Activated CD4-positive, alpha-beta T cell treated with anti-CD3 and anti-CD28 coated beads, Interleukin-2, Interleukin-6, amounts not matched to agents 100 ng/mL and 50 ng/mL, durations not matched to agents 16 hours and 8 hours (primary cell): ENCODE measurements around the gene KMT5C.

Source experiments
- DNase-seq: peaks from one replicate; pipeline ENCODE4 v3.0.0-alpha.2; 2020

KMT5C gene

GRCh38 chr19:55389386-55390317 is 50.0 kb downstream of the KMT5C start:
- no peak for DNase-seq

- no peak for DNase-seq
Measured at GRCh38 chr19:55390461-55390880, 50.8 kb downstream of the KMT5C start.

- no peak for DNase-seq
Measured at GRCh38 chr19:55391191-55391670, 51.6 kb downstream of the KMT5C start.

GRCh38 chr19:55391702-55392615 is 52.3 kb downstream of the KMT5C start:
- no peak for DNase-seq

- no peak for DNase-seq
Measured at GRCh38 chr19:55392820-55393761, 53.4 kb downstream of the KMT5C start.
